WERI-Rb-1 (cell line): ENCODE data around the gene ERN1.

Experiments
- DNase-seq: peaks from one replicate; pipeline ENCODE4 v3.0.0-alpha.2; 2020
- H3K27ac ChIP-seq: fragments of 250-450 bp; sonication (Bioruptor Pico); 2 replicates; pipeline ENCODE4 v1.5.1; 2020; ENCODE audit warnings: mild to moderate bottlenecking, moderate library complexity
- H3K27me3 ChIP-seq: fragments of 250-450 bp; sonication (Bioruptor Pico); 2 replicates; pipeline ENCODE4 v1.5.1; 2021; ENCODE audit warnings: mild to moderate bottlenecking, low read depth, moderate library complexity; ENCODE audit not compliant: insufficient read depth, severe bottlenecking
- H3K36me3 ChIP-seq: fragments of 250-450 bp; sonication (Bioruptor Pico); 2 replicates; pipeline ENCODE4 v1.5.1; 2020; ENCODE audit warnings: mild to moderate bottlenecking, moderate library complexity
- H3K4me3 ChIP-seq: 2 replicates; pipeline ENCODE4 v1.5.1; 2011; ENCODE audit warnings: low read depth, mild to moderate bottlenecking, control low read depth, low read length
- H3K9me3 ChIP-seq: fragments of 250-450 bp; sonication (Bioruptor Pico); 2 replicates; pipeline ENCODE4 v1.5.1; 2021; ENCODE audit warnings: mild to moderate bottlenecking, moderate library complexity; ENCODE audit not compliant: severe bottlenecking
- CTCF ChIP-seq: IDR thresholded peaks from 2 replicates; pipeline ENCODE4 v1.5.1; 2011; ENCODE audit warnings: low read depth, mild to moderate bottlenecking, control low read depth, inconsistent platforms, low read length

Gene ERN1

GRCh38 chr17:64001763-64002529 is 128.0 kb downstream of the ERN1 start:
- H3K4me3 ChIP-seq = no peak overlapping the region
- no peaks in the 10 kb centered on the region for H3K36me3 ChIP-seq
- no peak overlapping the region for H3K27ac ChIP-seq

GRCh38 chr17:64001091-64001579 is 128.8 kb downstream of the ERN1 start:
- Histone ChIP-seq H3K4me3 (no peak overlapping the region), H3K36me3 (no peaks in the 10 kb centered on the region), H3K27ac (no peak overlapping the region), H3K9me3 (no peaks in the 10 kb centered on the region), H3K27me3 (no peaks in the 10 kb centered on the region)
- DNase-seq = no peak
- no peak for TF ChIP-seq CTCF

More at GRCh38 chr17:64001763-64002529, 128.0 kb downstream of the ERN1 start:
- TF ChIP-seq CTCF = 0 out of 2 replicates have a peak, but pooled peaks have one; percentile 0
- H3K27me3 ChIP-seq = no peaks in the 10 kb centered on the region
- no peak for DNase-seq
- no peaks in the 10 kb centered on the region for H3K9me3 ChIP-seq

- no peak for TF ChIP-seq CTCF
- no peak for DNase-seq
- H3K27ac ChIP-seq = no peak overlapping the region
- H3K36me3 ChIP-seq = no peaks in the 10 kb centered on the region
- no peaks in the 10 kb centered on the region for H3K9me3 ChIP-seq
- H3K4me3 ChIP-seq = no peak overlapping the region
- no peaks in the 10 kb centered on the region for H3K27me3 ChIP-seq
Measured at GRCh38 chr17:63999680-64000531, 130.0 kb downstream of the ERN1 start.

- H3K27ac ChIP-seq = no peak overlapping the region
- DNase-seq = no peak
- no peaks in the 10 kb centered on the region for H3K27me3 ChIP-seq
- H3K36me3 ChIP-seq = no peaks in the 10 kb centered on the region
- H3K9me3 ChIP-seq = no peaks in the 10 kb centered on the region
- no peak for TF ChIP-seq CTCF
- H3K4me3 ChIP-seq = peak overlapping the region; percentile 57
Measured at GRCh38 chr17:63998721-63999679, 130.9 kb downstream of the ERN1 start.

GRCh38 chr17:63998050-63998720 is 131.8 kb downstream of the ERN1 start, which contains the start of gene PRR29:
Gene PRR29, plus strand, starts transcription at chr17:63998351. Its CDS starts 14 bp downstream, at chr17:63998365.
- no peaks in the 10 kb centered on the region for H3K36me3 ChIP-seq
- TF ChIP-seq CTCF = no peak
- peak; percentile 84 for DNase-seq
- no peak within 1 kb of the TSS for H3K27ac ChIP-seq
- H3K9me3 ChIP-seq = no peaks in the 10 kb centered on the region
- H3K27me3 ChIP-seq = no peaks in the 10 kb centered on the region
- H3K4me3 ChIP-seq = peak within 1 kb of the TSS; percentile 57
